Ishikawa (cell line): ENCODE data around the gene PLPPR4.

Source experiments
- CEBPB ChIP-seq: IDR thresholded peaks from 2 replicates; pipeline ENCODE4 v1.6.1; 2012
- CREB1 ChIP-seq: IDR thresholded peaks from 2 replicates; pipeline ENCODE4 v1.6.1; 2012; ENCODE audit warnings: low read depth
- EGR1 ChIP-seq: IDR thresholded peaks from 2 replicates; pipeline ENCODE4 v1.6.1; 2012
- EP300 ChIP-seq: IDR thresholded peaks from 2 replicates; pipeline ENCODE4 v1.6.1; 2012; ENCODE audit warnings: borderline replicate concordance
- RAD21 ChIP-seq: IDR thresholded peaks from 2 replicates; pipeline ENCODE4 v1.6.1; 2012; ENCODE audit warnings: low read depth
- TAF1 ChIP-seq: IDR thresholded peaks from 2 replicates; pipeline ENCODE4 v1.6.1; 2012; ENCODE audit warnings: low read depth, mild to moderate bottlenecking
- TCF12 ChIP-seq: IDR thresholded peaks from 2 replicates; pipeline ENCODE4 v1.6.1; 2012; ENCODE audit warnings: low read depth
- TEAD4 ChIP-seq: IDR thresholded peaks from 2 replicates; pipeline ENCODE4 v1.6.1; 2012
- YY1 ChIP-seq: IDR thresholded peaks from 2 replicates; pipeline ENCODE4 v1.6.1; 2012; ENCODE audit warnings: low read depth
- TF ChIP-seq, protein P1 (sequence below): IDR thresholded peaks from 2 replicates; pipeline ENCODE4 v1.6.1; 2012
- TF ChIP-seq, protein P2 (sequence below): IDR thresholded peaks from 2 replicates; pipeline ENCODE4 v1.6.1; 2012; ENCODE audit warnings: low read depth, mild to moderate bottlenecking

DNA sequence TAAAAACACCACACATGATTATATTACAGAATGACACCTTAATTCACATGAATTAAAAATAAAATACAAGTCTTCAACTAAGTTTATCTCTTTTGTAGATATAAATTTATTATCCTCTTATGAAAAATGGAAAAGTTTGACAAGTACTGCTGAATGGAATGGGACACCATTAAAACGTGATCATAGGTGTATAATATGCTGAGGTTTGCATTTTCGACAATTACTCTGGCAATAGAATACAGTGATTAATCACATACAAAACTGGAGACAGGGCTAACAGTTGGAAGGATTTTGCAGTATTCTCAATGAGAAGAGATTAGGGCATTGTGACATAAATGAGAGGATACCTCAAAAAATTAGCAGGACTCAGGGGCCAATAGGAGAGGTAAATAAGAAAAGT lies 17.1 kb upstream of the PLPPR4 start:
- TF ChIP-seq EP300 (no peak), EGR1 (no peak), RAD21 (no peak), CREB1 (no peak), TAF1 (no peak), YY1 (no peak), CEBPB (no peak), TEAD4 (no peak), TCF12 (no peak)
- TF ChIP-seq, protein P1, sequence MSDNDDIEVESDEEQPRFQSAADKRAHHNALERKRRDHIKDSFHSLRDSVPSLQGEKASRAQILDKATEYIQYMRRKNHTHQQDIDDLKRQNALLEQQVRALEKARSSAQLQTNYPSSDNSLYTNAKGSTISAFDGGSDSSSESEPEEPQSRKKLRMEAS, result no peak
- TF ChIP-seq, protein P2, sequence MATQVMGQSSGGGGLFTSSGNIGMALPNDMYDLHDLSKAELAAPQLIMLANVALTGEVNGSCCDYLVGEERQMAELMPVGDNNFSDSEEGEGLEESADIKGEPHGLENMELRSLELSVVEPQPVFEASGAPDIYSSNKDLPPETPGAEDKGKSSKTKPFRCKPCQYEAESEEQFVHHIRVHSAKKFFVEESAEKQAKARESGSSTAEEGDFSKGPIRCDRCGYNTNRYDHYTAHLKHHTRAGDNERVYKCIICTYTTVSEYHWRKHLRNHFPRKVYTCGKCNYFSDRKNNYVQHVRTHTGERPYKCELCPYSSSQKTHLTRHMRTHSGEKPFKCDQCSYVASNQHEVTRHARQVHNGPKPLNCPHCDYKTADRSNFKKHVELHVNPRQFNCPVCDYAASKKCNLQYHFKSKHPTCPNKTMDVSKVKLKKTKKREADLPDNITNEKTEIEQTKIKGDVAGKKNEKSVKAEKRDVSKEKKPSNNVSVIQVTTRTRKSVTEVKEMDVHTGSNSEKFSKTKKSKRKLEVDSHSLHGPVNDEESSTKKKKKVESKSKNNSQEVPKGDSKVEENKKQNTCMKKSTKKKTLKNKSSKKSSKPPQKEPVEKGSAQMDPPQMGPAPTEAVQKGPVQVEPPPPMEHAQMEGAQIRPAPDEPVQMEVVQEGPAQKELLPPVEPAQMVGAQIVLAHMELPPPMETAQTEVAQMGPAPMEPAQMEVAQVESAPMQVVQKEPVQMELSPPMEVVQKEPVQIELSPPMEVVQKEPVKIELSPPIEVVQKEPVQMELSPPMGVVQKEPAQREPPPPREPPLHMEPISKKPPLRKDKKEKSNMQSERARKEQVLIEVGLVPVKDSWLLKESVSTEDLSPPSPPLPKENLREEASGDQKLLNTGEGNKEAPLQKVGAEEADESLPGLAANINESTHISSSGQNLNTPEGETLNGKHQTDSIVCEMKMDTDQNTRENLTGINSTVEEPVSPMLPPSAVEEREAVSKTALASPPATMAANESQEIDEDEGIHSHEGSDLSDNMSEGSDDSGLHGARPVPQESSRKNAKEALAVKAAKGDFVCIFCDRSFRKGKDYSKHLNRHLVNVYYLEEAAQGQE, result no peak
